Mucosa of rectum (tissue), 2 donors: ENCODE results near the gene CCDC85C.
"Not testable (repeated sequence)": the region's sequence is repeated elsewhere in the genome, so short reads cannot be mapped to it uniquely, and the experiment has no call there.

Source experiments
- H3K27ac ChIP-seq, 2 donors: one replicate each; pipeline ENCODE4 v1.7.0; 2013; ENCODE audit warnings: inconsistent platforms in 2 of 2, low read depth in 2 of 2, low read length in 2 of 2
- H3K27me3 ChIP-seq, 2 donors: one replicate each; pipeline ENCODE4 v1.7.0; 2013; ENCODE audit warnings: low read length in 2 of 2; ENCODE audit not compliant: control insufficient read depth in 2 of 2, insufficient read depth in 2 of 2
- H3K36me3 ChIP-seq, 2 donors: one replicate each; pipeline ENCODE4 v1.7.0; 2013; ENCODE audit warnings: low read length in 2 of 2; ENCODE audit not compliant: control insufficient read depth in 2 of 2, insufficient read depth in 2 of 2
- H3K4me1 ChIP-seq, 2 donors: one replicate each; pipeline ENCODE4 v1.7.0; 2013; ENCODE audit warnings: low read length in 2 of 2, mild to moderate bottlenecking in 1 of 2; ENCODE audit not compliant: control insufficient read depth in 2 of 2, insufficient read depth in 2 of 2
- H3K4me3 ChIP-seq, 2 donors: one replicate each; pipeline ENCODE4 v1.7.0; 2013; ENCODE audit warnings: low read length in 2 of 2
- H3K9ac ChIP-seq, 2 donors: one replicate each; pipeline ENCODE4 v1.7.0; 2013; ENCODE audit warnings: low read length in 2 of 2, low read depth in 1 of 2, mild to moderate bottlenecking in 1 of 2
- H3K9me3 ChIP-seq, 2 donors: one replicate each; pipeline ENCODE4 v1.7.0; 2013; ENCODE audit warnings: low read length in 2 of 2; ENCODE audit not compliant: control insufficient read depth in 2 of 2
- donor health status: healthy.
- donor health status: Normal muscosa, but diverticular disease.

The CCDC85C gene

GRCh38 chr14:99644723-99645544 lies 40.9 kb upstream of the CCDC85C start, which contains the start of gene HHIPL1:
HHIPL1 (plus strand) TSS chr14:99645129; CDS start chr14:99645208, 79 bp downstream.
- no peak within 1 kb of the TSS for H3K27ac ChIP-seq
- no peaks in the 10 kb centered on the region for H3K36me3 ChIP-seq

DNA sequence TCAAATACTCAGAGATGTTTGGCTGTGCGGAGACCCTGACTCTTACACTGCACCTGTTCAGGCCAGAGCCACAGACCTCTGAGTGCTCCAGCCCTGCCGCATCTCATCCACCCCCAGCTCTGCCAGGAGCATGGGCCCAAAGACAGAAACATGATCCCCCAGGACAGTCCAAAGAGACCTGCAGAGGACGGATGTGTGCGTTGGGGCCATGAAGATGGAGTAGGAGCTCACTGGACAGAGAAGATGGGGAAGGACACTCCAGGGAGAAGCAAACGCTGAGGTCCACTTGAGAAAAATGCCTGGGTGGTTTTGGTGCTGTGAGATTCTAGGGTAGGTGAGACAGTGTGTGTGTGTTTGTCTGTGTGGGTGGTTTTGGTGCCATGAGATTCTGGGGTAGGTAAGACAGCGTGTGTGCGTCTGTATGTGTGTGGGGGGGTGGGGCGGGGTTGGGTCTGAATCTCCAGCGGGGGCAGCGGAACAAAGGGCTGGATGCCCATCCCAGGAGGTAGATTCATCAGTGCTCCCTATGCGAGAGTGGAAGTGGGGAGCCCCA lies 40.1 kb upstream of the CCDC85C start:
- H3K27ac ChIP-seq: no peak overlapping the region
- no peaks in the 10 kb centered on the region for H3K4me1 ChIP-seq
- no peaks in the 10 kb centered on the region for H3K9me3 ChIP-seq
- no peaks in the 10 kb centered on the region for H3K36me3 ChIP-seq
- H3K9ac ChIP-seq: no peak overlapping the region
- no peak overlapping the region for H3K4me3 ChIP-seq
- H3K27me3 ChIP-seq: peaks cover 12 to 18% of the 10 kb centered on the region in 2 donors

More at GRCh38 chr14:99644723-99645544, 40.9 kb upstream of the CCDC85C start, which contains the start of gene HHIPL1:
- H3K27me3 ChIP-seq: peaks cover 12 to 18% of the 10 kb centered on the region in 2 donors
- peak within 1 kb of the TSS in 1 of 2 donors; percentile 56 for H3K9ac ChIP-seq
- no peaks in the 10 kb centered on the region for H3K9me3 ChIP-seq
- no peaks in the 10 kb centered on the region for H3K4me1 ChIP-seq
- H3K4me3 ChIP-seq: peak within 1 kb of the TSS; percentile 37 to 50

- Histone ChIP-seq H3K27ac (no peak overlapping the region), H3K36me3 (no peaks in the 10 kb centered on the region), H3K4me1 (no peaks in the 10 kb centered on the region), H3K27me3 (peaks cover 12 to 18% of the 10 kb centered on the region in 2 donors), H3K9me3 (no peaks in the 10 kb centered on the region), H3K4me3 (no peak overlapping the region), H3K9ac (no peak overlapping the region)
These were observed 39.3 kb upstream of the CCDC85C start for GRCh38 chr14:99643343-99643742.

DNA sequence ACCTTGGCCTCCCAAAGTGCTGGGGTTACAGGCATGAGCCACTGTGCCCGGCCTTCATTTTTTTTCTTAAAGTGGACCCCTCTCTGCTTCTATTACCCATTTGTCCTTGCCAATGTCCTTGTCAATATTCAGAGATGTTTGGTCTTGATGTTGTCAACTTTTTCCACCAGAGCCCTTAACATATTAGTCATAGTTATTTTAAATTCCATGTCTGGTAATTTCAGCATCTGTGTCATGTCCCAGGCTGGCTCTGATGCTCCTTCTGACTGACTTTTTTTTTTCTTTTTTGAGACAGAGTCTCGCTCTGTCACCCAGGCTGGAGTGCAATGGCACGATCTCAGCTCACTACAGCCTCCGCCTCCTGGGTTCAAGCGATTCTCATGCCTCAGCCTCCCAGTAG lies 38.8 kb upstream of the CCDC85C start:
- not testable (repeated sequence) for H3K9ac ChIP-seq, H3K36me3 ChIP-seq, H3K4me1 ChIP-seq, H3K9me3 ChIP-seq, H3K27ac ChIP-seq, H3K4me3 ChIP-seq
- H3K27me3 ChIP-seq: peaks cover 12 to 18% of the 10 kb centered on the region in 2 donors

DNA sequence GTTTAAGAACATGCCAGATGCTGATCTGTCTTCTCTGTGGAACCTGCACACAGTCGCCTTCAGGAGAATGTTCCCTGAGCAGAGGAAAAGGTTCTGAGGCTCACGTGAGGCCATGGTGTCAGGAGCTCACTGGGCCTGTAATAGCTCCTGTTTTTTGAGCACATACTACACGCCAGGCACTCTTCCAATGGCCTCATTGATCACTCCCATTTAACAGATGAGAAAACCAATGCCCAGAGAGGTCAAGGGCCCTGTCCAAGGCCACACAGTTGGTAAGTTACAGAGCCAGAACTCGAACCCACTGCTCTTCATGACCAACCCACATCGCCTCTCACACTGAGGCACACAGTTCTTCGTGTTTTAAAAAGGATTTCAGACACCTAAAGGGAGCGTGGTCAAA lies 33.6 kb upstream of the CCDC85C start:
- Histone ChIP-seq H3K4me1 (no peaks in the 10 kb centered on the region), H3K36me3 (no peaks in the 10 kb centered on the region), H3K4me3 (no peak overlapping the region), H3K27me3 (no peaks in the 10 kb centered on the region), H3K9ac (no peak overlapping the region), H3K9me3 (no peaks in the 10 kb centered on the region), H3K27ac (no peak overlapping the region)

DNA sequence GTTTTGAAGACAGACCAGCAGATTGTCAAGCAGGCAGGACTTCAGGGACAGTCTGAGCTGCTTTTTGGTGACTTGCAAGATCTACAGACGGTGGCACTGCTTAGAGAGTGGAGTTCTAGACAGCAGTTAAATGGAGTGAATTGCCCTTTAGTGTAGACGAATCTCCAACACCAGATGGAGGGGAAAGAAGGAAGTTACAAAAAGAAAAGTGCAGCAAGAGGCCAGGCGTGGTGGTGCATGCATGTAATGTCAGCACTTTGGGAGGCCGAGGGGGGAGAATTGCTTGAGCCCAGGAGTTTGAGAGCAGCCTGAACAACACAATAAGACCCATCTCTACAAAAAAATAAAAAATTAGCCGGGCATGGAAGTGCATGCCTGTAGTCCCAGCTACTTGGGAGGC lies 32.5 kb upstream of the CCDC85C start:
- Histone ChIP-seq H3K9ac (no peak overlapping the region), H3K4me3 (no peak overlapping the region), H3K36me3 (no peaks in the 10 kb centered on the region), H3K9me3 (no peaks in the 10 kb centered on the region), H3K27ac (no peak overlapping the region), H3K4me1 (no peaks in the 10 kb centered on the region), H3K27me3 (no peaks in the 10 kb centered on the region)

GRCh38 chr14:99635116-99635515 lies 31.1 kb upstream of the CCDC85C start:
- Histone ChIP-seq H3K36me3 (no peaks in the 10 kb centered on the region), H3K27me3 (no peaks in the 10 kb centered on the region), H3K9me3 (no peaks in the 10 kb centered on the region), H3K4me3 (no peak overlapping the region), H3K9ac (no peak overlapping the region), H3K27ac (no peak overlapping the region), H3K4me1 (no peaks in the 10 kb centered on the region)

- Histone ChIP-seq H3K27ac (no peak overlapping the region), H3K4me3 (no peak overlapping the region), H3K9ac (no peak overlapping the region), H3K4me1 (no peaks in the 10 kb centered on the region), H3K27me3 (no peaks in the 10 kb centered on the region), H3K9me3 (no peaks in the 10 kb centered on the region), H3K36me3 (no peaks in the 10 kb centered on the region)
These were observed 30.4 kb upstream of the CCDC85C start for GRCh38 chr14:99634443-99634842.

DNA sequence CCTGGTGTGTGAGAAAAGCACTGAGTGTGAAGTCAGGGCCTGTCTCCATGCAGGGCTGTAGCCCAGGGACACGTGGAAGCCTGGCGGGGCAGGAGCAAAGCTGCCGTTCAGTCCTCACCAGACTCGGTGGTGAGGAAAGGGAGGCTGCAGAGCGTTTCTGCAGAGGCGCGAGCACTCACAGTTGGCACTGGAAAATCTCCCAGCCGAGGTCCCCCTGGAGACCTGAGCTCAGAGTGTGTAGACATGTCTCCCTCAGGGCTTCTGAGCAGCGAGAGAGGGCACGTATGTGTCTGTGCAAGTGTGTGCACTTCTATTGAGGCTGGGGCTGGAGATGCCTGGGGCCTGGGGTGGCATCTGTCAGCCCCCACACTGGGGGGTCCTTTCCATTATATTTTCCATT lies 29.9 kb upstream of the CCDC85C start:
- Histone ChIP-seq H3K27ac (no peak overlapping the region), H3K9me3 (no peaks in the 10 kb centered on the region), H3K9ac (no peak overlapping the region), H3K4me1 (no peaks in the 10 kb centered on the region), H3K36me3 (no peaks in the 10 kb centered on the region), H3K4me3 (no peak overlapping the region), H3K27me3 (no peaks in the 10 kb centered on the region)

GRCh38 chr14:99633141-99633540 lies 29.1 kb upstream of the CCDC85C start:
- Histone ChIP-seq H3K9me3 (no peaks in the 10 kb centered on the region), H3K4me3 (no peak overlapping the region), H3K4me1 (no peaks in the 10 kb centered on the region), H3K36me3 (no peaks in the 10 kb centered on the region), H3K27ac (no peak overlapping the region), H3K27me3 (no peaks in the 10 kb centered on the region), H3K9ac (no peak overlapping the region)
